ENCODE results near the gene DAB1. TPM values are rescaled to one million over a fixed set of nuclear protein-coding genes. Genes with fewer than 3 reads are reported as not detected.

The DAB1 gene
- total RNA-seq, 1 experiment from 2014 or later, result not detected

DNA sequence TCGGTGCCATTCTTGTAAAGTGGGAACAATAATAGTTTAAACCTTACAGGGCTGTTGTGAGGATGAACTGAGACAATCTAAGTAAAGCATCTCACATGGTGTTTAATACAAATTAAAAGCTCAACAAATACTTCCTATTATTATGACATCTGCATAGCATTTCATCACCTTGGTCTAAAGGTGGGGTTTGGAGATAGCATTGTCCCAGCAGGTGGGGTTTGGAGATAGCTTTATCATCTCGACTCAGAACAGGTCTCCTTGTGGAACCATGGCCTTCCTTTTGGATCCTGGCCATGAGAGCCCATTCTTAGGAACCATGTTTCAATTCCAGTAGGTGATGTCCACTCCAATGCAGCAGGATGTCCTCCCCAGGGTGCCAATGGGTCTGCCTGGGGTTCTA lies 437.5 kb downstream of the DAB1 start:
- no peak for ATAC-seq
- Histone ChIP-seq H3K9me3 (ENCODE audit: control insufficient read depth in 1 of 2, insufficient read depth in 1 of 2, low read depth in 1 of 2, low read length in 2 of 2) (no peaks in the 10 kb centered on the region), H3K79me2 (ENCODE audit: insufficient read depth, low read length) (no peaks in the 10 kb centered on the region), H4K20me1 (ENCODE audit: insufficient read depth) (no peaks in the 10 kb centered on the region), H3K36me3 (ENCODE audit: control insufficient read depth in 1 of 2, insufficient read depth in 2 of 2, low read length in 2 of 2) (no peaks in the 10 kb centered on the region), H2AFZ (ENCODE audit: low read depth, low read length, poor library complexity, severe bottlenecking) (no peak overlapping the region), H3K27ac (ENCODE audit: low read depth, low read length) (no peak overlapping the region), H3K9me2 (ENCODE audit: insufficient read depth) (no peaks in the 10 kb centered on the region), H3K27me3 (ENCODE audit: insufficient read depth, low read length) (peaks cover 33% of the 10 kb centered on the region), H3K9ac (ENCODE audit: low read length) (no peak overlapping the region), H3K4me1 (ENCODE audit: control insufficient read depth in 1 of 2, insufficient read depth in 2 of 2, low read length in 2 of 2) (no peaks in the 10 kb centered on the region), H3K4me3 (replicated peaks in 1 of 2; ENCODE audit: low read depth in 1 of 2, low read length in 2 of 2) (no peak overlapping the region), H3K4me2 (ENCODE audit: low read length) (no peak overlapping the region)
- ChIA-PET CTCF (no interaction called here), POLR2A (no interaction called here), RAD21 (ENCODE audit: low non-redundant PET in 1 of 2, low total read pairs in 2 of 2, uncharacterized antibody in 2 of 2, unreplicated experiment in 2 of 2) (no interaction called here)
- TF ChIP-seq, protein P1, sequence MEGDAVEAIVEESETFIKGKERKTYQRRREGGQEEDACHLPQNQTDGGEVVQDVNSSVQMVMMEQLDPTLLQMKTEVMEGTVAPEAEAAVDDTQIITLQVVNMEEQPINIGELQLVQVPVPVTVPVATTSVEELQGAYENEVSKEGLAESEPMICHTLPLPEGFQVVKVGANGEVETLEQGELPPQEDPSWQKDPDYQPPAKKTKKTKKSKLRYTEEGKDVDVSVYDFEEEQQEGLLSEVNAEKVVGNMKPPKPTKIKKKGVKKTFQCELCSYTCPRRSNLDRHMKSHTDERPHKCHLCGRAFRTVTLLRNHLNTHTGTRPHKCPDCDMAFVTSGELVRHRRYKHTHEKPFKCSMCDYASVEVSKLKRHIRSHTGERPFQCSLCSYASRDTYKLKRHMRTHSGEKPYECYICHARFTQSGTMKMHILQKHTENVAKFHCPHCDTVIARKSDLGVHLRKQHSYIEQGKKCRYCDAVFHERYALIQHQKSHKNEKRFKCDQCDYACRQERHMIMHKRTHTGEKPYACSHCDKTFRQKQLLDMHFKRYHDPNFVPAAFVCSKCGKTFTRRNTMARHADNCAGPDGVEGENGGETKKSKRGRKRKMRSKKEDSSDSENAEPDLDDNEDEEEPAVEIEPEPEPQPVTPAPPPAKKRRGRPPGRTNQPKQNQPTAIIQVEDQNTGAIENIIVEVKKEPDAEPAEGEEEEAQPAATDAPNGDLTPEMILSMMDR (IDR thresholded peaks at IDR 0.05 in 2 of 3, conservative IDR thresholded peaks at IDR 0.05 in 1 of 3; ENCODE audit: borderline replicate concordance in 1 of 3, insufficient read depth in 1 of 3, low read depth in 2 of 3, low read length in 2 of 3), result no peak
- intact Hi-C loops (cut with micrococcal nuclease), result no loop called here
- BruUV-seq (replicated peaks), result no TSS peak
- DNase-seq (ENCODE audit: low read depth, low spot score), result no peak

GRCh38 chr1:56985857-56986256 lies 438.0 kb downstream of the DAB1 start:
- Histone ChIP-seq H3K36me3 (ENCODE audit: control insufficient read depth in 1 of 2, insufficient read depth in 2 of 2, low read length in 2 of 2) (no peaks in the 10 kb centered on the region), H3K27me3 (ENCODE audit: insufficient read depth, low read length) (peaks cover 36% of the 10 kb centered on the region), H3K9ac (ENCODE audit: low read length) (no peak overlapping the region), H4K20me1 (ENCODE audit: insufficient read depth) (no peaks in the 10 kb centered on the region), H3K9me2 (ENCODE audit: insufficient read depth) (no peaks in the 10 kb centered on the region), H3K27ac (ENCODE audit: low read depth, low read length) (no peak overlapping the region), H2AFZ (ENCODE audit: low read depth, low read length, poor library complexity, severe bottlenecking) (no peak overlapping the region), H3K4me2 (ENCODE audit: low read length) (no peak overlapping the region), H3K4me3 (replicated peaks in 1 of 2; ENCODE audit: low read depth in 1 of 2, low read length in 2 of 2) (no peak overlapping the region), H3K79me2 (ENCODE audit: insufficient read depth, low read length) (no peaks in the 10 kb centered on the region), H3K4me1 (ENCODE audit: control insufficient read depth in 1 of 2, insufficient read depth in 2 of 2, low read length in 2 of 2) (no peaks in the 10 kb centered on the region), H3K9me3 (ENCODE audit: control insufficient read depth in 1 of 2, insufficient read depth in 1 of 2, low read depth in 1 of 2, low read length in 2 of 2) (no peaks in the 10 kb centered on the region)
- CTCF ChIA-PET, result no interaction called here
- BruUV-seq (replicated peaks), result no TSS peak
- no peak for DNase-seq (ENCODE audit: low read depth, low spot score)
- intact Hi-C loops (cut with micrococcal nuclease), result no loop called here
- POLR2A ChIA-PET, result no interaction called here
- ATAC-seq, result no peak
- RAD21 ChIA-PET (ENCODE audit: low non-redundant PET in 1 of 2, low total read pairs in 2 of 2, uncharacterized antibody in 2 of 2, unreplicated experiment in 2 of 2), result no interaction called here
- TF ChIP-seq, protein P1 (IDR thresholded peaks at IDR 0.05 in 2 of 3, conservative IDR thresholded peaks at IDR 0.05 in 1 of 3; ENCODE audit: borderline replicate concordance in 1 of 3, insufficient read depth in 1 of 3, low read depth in 2 of 3, low read length in 2 of 3), result no peak
- TF ChIP-seq CEBPB (IDR thresholded peaks at IDR 0.05; ENCODE audit: low read depth) (no peak), EGR1 (IDR thresholded peaks at IDR 0.05; ENCODE audit: low read depth) (no peak), CBX3 (IDR thresholded peaks at IDR 0.05; ENCODE audit: low read depth) (no peak), SRF (IDR thresholded peaks at IDR 0.05; ENCODE audit: low read depth) (no peak), SP1 (IDR thresholded peaks at IDR 0.05; ENCODE audit: low read depth) (no peak)
- TF ChIP-seq, protein P2, sequence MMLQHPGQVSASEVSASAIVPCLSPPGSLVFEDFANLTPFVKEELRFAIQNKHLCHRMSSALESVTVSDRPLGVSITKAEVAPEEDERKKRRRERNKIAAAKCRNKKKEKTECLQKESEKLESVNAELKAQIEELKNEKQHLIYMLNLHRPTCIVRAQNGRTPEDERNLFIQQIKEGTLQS (IDR thresholded peaks at IDR 0.05), result no peak
- TF ChIP-seq, protein P3, sequence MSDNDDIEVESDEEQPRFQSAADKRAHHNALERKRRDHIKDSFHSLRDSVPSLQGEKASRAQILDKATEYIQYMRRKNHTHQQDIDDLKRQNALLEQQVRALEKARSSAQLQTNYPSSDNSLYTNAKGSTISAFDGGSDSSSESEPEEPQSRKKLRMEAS (IDR thresholded peaks at IDR 0.05), result no peak

Measured in HCT116 (cell line).